HG03378 (cell line): ENCODE data around the gene PIP4K2A.
"Not testable (repeated sequence)": the region's sequence is repeated elsewhere in the genome, so short reads cannot be mapped to it uniquely, and the experiment has no call there.

Source experiments
- ATAC-seq: cut with Tn5 transposase; IDR thresholded peaks from one replicate; pipeline ENCODE4 v1.9.1; 2021; ENCODE audit warnings: mild to moderate bottlenecking, moderate library complexity; ENCODE audit not compliant: unreplicated experiment

PIP4K2A gene

GRCh38 chr10:22719406-22720042 lies 5.1 kb upstream of the PIP4K2A start:
- ATAC-seq, result no peak

- ATAC-seq, result not testable (repeated sequence)
Measured at GRCh38 chr10:22718659-22719058, 4.3 kb upstream of the PIP4K2A start.

GRCh38 chr10:22717728-22718127 lies 3.4 kb upstream of the PIP4K2A start:
- no peak for ATAC-seq

- no peak for ATAC-seq
Measured at GRCh38 chr10:22716943-22717342, 2.6 kb upstream of the PIP4K2A start.

GRCh38 chr10:22715290-22715625 lies 880 bp upstream of the PIP4K2A start:
- ATAC-seq, result no peak

GRCh38 chr10:22713853-22714478 lies 412 bp downstream of the PIP4K2A start:
- peak; percentile 5 for ATAC-seq

- ATAC-seq, result no peak
Measured at GRCh38 chr10:22712956-22713852, 1.2 kb downstream of the PIP4K2A start.

GRCh38 chr10:22712211-22712955 lies 2.0 kb downstream of the PIP4K2A start:
- no peak for ATAC-seq

- no peak for ATAC-seq
Measured at GRCh38 chr10:22711373-22711772, 3.0 kb downstream of the PIP4K2A start.

- no peak for ATAC-seq
Measured at GRCh38 chr10:22710139-22710745, 4.1 kb downstream of the PIP4K2A start.

GRCh38 chr10:22708772-22709171 lies 5.6 kb downstream of the PIP4K2A start:
- no peak for ATAC-seq

- no peak for ATAC-seq
Measured at GRCh38 chr10:22705527-22705926, 8.9 kb downstream of the PIP4K2A start.

GRCh38 chr10:22704942-22705341 lies 9.4 kb downstream of the PIP4K2A start:
- ATAC-seq, result peak; percentile 37

- ATAC-seq, result peak; percentile 40
Measured at GRCh38 chr10:22704471-22704911, 9.9 kb downstream of the PIP4K2A start.

GRCh38 chr10:22702348-22702747 lies 12.0 kb downstream of the PIP4K2A start:
- no peak for ATAC-seq

GRCh38 chr10:22701132-22701826 lies 13.1 kb downstream of the PIP4K2A start:
- no peak for ATAC-seq

GRCh38 chr10:22700489-22700888 lies 13.9 kb downstream of the PIP4K2A start:
- ATAC-seq, result no peak

- no peak for ATAC-seq
Measured at GRCh38 chr10:22699976-22700375, 14.4 kb downstream of the PIP4K2A start.

GRCh38 chr10:22698941-22699440 lies 15.4 kb downstream of the PIP4K2A start:
- no peak for ATAC-seq

- no peak for ATAC-seq
Measured at GRCh38 chr10:22697800-22698199, 16.6 kb downstream of the PIP4K2A start.
